ENCODE data around the gene FITM1.

FITM1 gene

DNA sequence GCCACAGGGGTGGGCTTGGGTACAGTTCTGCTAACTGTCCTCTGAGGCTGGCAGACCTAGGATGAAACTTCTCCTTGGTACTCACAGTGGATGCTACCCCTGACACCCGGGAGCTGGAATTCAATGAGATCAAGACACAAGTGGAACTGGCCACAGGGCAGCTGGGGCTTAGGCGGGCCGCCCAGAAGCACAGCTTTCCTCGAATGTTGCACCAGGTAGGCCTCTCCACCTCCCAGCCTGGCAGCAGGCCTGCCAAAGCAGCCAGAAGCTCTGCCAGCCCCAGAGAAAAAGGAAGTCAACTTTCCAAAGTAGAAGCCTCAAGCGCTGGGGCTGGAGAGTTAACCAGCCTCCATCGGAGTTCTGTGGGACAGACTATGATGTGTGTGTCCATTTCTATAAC is 13.3 kb upstream of the FITM1 start:
- TF ChIP-seq, protein P1, sequence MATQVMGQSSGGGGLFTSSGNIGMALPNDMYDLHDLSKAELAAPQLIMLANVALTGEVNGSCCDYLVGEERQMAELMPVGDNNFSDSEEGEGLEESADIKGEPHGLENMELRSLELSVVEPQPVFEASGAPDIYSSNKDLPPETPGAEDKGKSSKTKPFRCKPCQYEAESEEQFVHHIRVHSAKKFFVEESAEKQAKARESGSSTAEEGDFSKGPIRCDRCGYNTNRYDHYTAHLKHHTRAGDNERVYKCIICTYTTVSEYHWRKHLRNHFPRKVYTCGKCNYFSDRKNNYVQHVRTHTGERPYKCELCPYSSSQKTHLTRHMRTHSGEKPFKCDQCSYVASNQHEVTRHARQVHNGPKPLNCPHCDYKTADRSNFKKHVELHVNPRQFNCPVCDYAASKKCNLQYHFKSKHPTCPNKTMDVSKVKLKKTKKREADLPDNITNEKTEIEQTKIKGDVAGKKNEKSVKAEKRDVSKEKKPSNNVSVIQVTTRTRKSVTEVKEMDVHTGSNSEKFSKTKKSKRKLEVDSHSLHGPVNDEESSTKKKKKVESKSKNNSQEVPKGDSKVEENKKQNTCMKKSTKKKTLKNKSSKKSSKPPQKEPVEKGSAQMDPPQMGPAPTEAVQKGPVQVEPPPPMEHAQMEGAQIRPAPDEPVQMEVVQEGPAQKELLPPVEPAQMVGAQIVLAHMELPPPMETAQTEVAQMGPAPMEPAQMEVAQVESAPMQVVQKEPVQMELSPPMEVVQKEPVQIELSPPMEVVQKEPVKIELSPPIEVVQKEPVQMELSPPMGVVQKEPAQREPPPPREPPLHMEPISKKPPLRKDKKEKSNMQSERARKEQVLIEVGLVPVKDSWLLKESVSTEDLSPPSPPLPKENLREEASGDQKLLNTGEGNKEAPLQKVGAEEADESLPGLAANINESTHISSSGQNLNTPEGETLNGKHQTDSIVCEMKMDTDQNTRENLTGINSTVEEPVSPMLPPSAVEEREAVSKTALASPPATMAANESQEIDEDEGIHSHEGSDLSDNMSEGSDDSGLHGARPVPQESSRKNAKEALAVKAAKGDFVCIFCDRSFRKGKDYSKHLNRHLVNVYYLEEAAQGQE (IDR thresholded peaks at IDR 0.05; ENCODE audit: low read depth) = no peak
- no peak for TF ChIP-seq TEAD4 (IDR thresholded peaks at IDR 0.05)
- no peak for TF ChIP-seq YY1 (IDR thresholded peaks at IDR 0.05; ENCODE audit: low read depth)
- no peak for TF ChIP-seq FOXM1 (IDR thresholded peaks at IDR 0.05; ENCODE audit: borderline replicate concordance, low read depth)

DNA sequence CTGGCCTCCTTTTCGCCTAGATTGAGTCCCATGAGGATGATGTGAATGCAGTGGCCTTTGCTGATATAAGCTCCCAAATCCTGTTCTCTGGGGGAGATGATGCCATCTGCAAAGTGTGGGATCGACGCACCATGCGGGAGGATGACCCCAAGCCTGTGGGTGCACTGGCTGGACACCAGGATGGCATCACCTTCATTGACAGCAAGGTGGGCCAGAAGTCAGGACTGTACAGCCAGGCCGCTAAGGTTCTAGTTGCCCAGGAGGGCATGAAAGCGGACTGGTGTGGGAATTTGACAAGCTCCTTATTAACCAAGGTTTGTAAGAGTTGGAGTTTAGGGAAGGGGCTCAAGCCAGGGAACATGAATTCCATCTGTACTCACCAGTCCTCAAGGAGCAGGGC is 10.8 kb upstream of the FITM1 start:
- TF ChIP-seq YY1 (IDR thresholded peaks at IDR 0.05; ENCODE audit: low read depth) = no peak
- TF ChIP-seq ZBTB7A (IDR thresholded peaks at IDR 0.05; ENCODE audit: low read depth) = no peak
- no peak for TF ChIP-seq CEBPB (IDR thresholded peaks at IDR 0.05)
- TF ChIP-seq EGR1 (IDR thresholded peaks at IDR 0.05) = no peak
- no peak for TF ChIP-seq TEAD4 (IDR thresholded peaks at IDR 0.05)
- TF ChIP-seq FOXM1 (IDR thresholded peaks at IDR 0.05; ENCODE audit: borderline replicate concordance, low read depth) = no peak
- TF ChIP-seq, protein P2, sequence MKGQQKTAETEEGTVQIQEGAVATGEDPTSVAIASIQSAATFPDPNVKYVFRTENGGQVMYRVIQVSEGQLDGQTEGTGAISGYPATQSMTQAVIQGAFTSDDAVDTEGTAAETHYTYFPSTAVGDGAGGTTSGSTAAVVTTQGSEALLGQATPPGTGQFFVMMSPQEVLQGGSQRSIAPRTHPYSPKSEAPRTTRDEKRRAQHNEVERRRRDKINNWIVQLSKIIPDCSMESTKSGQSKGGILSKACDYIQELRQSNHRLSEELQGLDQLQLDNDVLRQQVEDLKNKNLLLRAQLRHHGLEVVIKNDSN (IDR thresholded peaks at IDR 0.05) = no peak
- TF ChIP-seq, protein P3, sequence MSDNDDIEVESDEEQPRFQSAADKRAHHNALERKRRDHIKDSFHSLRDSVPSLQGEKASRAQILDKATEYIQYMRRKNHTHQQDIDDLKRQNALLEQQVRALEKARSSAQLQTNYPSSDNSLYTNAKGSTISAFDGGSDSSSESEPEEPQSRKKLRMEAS (IDR thresholded peaks at IDR 0.05) = no peak
- TF ChIP-seq CREB1 (IDR thresholded peaks at IDR 0.05; ENCODE audit: low read depth) = no peak
- TF ChIP-seq NFIC (IDR thresholded peaks at IDR 0.05) = no peak

DNA sequence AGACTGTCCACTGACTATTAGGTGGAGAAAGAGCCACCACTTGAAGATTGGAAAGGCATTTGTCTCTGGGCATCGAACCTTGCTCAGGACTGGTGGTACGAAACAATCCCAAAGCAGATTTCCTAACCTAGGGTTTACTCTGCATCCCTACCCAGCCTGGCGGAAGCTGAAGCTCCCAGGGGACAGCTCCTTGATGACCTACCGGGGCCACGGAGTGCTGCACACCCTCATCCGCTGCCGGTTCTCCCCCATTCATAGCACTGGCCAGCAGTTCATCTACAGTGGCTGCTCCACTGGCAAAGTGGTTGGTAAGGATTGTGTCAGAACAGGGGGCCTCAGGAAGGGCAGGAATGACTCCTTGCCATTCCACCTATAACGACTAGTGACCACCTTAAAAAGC is 9.2 kb upstream of the FITM1 start:
- TF ChIP-seq FOXM1 (IDR thresholded peaks at IDR 0.05; ENCODE audit: borderline replicate concordance, low read depth) (no peak), TEAD4 (IDR thresholded peaks at IDR 0.05) (no peak), TCF12 (IDR thresholded peaks at IDR 0.05; ENCODE audit: low read depth) (no peak), CEBPB (IDR thresholded peaks at IDR 0.05) (no peak), NFIC (IDR thresholded peaks at IDR 0.05) (no peak), RAD21 (IDR thresholded peaks at IDR 0.05; ENCODE audit: low read depth) (no peak), CREB1 (IDR thresholded peaks at IDR 0.05; ENCODE audit: low read depth) (no peak), EGR1 (IDR thresholded peaks at IDR 0.05) (no peak), ZBTB7A (IDR thresholded peaks at IDR 0.05; ENCODE audit: low read depth) (no peak), TAF1 (IDR thresholded peaks at IDR 0.05; ENCODE audit: low read depth) (no peak), EP300 (IDR thresholded peaks at IDR 0.05; ENCODE audit: borderline replicate concordance) (no peak), YY1 (IDR thresholded peaks at IDR 0.05; ENCODE audit: low read depth) (no peak)
- TF ChIP-seq, protein P3 (IDR thresholded peaks at IDR 0.05) = no peak
- TF ChIP-seq, protein P2 (IDR thresholded peaks at IDR 0.05) = no peak
- TF ChIP-seq, protein P1 (IDR thresholded peaks at IDR 0.05; ENCODE audit: low read depth) = no peak

DNA sequence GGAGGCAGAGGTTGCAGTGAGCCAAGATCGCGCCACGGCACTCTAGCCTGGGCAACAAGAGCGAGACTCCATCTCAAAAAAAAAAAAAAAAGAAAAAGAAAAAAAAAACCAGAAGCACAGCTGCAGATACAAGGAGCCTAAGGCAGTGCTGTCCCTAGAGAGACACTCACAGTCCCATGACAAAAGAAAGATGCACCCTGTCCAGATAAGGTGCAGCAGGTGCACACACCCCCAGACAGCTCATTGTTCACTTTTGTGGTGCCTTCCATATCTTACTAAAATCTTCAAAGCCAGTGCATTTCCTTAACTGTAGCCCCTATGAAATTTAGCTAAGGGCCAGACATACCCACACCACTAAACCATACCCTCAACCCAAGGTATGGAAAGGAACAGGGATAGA is 8.0 kb upstream of the FITM1 start:
- TF ChIP-seq EP300 (IDR thresholded peaks at IDR 0.05; ENCODE audit: borderline replicate concordance) (no peak), TCF12 (IDR thresholded peaks at IDR 0.05; ENCODE audit: low read depth) (no peak), ZBTB7A (IDR thresholded peaks at IDR 0.05; ENCODE audit: low read depth) (no peak), TAF1 (IDR thresholded peaks at IDR 0.05; ENCODE audit: low read depth) (no peak), CREB1 (IDR thresholded peaks at IDR 0.05; ENCODE audit: low read depth) (no peak), NFIC (IDR thresholded peaks at IDR 0.05) (no peak), RAD21 (IDR thresholded peaks at IDR 0.05; ENCODE audit: low read depth) (no peak), FOXM1 (IDR thresholded peaks at IDR 0.05; ENCODE audit: borderline replicate concordance, low read depth) (no peak), EGR1 (IDR thresholded peaks at IDR 0.05) (no peak), YY1 (IDR thresholded peaks at IDR 0.05; ENCODE audit: low read depth) (no peak), TEAD4 (IDR thresholded peaks at IDR 0.05) (no peak), CEBPB (IDR thresholded peaks at IDR 0.05) (no peak)
- TF ChIP-seq, protein P3 (IDR thresholded peaks at IDR 0.05) = no peak
- TF ChIP-seq, protein P1 (IDR thresholded peaks at IDR 0.05; ENCODE audit: low read depth) = no peak
- TF ChIP-seq, protein P2 (IDR thresholded peaks at IDR 0.05) = no peak

All from Ishikawa (cell line).